Measurements from ENCODE around the gene NUDT1. TPM values are rescaled to one million over a fixed set of nuclear protein-coding genes. Genes with fewer than 3 reads are reported as not detected.

NUDT1 gene
- total RNA-seq, 1 donor from 2014 or later: 32.2 TPM

DNA sequence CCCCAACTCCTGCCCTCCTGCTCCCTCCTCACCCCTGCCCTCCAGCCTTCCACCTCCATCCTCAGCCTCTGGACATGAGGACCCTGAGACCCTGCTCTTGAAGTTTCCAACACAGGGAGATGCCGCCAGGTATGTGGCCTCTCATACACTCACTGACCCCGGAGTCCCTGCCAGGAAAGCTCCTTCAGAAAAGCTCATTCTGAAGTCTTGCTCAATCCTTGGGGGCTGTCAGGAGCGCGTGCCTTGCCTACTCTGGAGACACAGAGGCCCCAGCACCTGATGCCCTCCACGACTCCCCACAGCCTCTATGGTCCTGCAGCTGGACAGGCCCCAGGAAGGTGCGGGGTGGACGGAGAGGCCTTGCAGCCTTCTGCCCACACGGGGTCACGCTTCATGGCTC lies 11.0 kb downstream of the NUDT1 start:
- TF ChIP-seq, protein P1, sequence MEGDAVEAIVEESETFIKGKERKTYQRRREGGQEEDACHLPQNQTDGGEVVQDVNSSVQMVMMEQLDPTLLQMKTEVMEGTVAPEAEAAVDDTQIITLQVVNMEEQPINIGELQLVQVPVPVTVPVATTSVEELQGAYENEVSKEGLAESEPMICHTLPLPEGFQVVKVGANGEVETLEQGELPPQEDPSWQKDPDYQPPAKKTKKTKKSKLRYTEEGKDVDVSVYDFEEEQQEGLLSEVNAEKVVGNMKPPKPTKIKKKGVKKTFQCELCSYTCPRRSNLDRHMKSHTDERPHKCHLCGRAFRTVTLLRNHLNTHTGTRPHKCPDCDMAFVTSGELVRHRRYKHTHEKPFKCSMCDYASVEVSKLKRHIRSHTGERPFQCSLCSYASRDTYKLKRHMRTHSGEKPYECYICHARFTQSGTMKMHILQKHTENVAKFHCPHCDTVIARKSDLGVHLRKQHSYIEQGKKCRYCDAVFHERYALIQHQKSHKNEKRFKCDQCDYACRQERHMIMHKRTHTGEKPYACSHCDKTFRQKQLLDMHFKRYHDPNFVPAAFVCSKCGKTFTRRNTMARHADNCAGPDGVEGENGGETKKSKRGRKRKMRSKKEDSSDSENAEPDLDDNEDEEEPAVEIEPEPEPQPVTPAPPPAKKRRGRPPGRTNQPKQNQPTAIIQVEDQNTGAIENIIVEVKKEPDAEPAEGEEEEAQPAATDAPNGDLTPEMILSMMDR (conservative IDR thresholded peaks at IDR 0.05): no peak
- Mint-ChIP-seq H3K4me3 (no peak overlapping the region), H3K36me3 (peaks cover 6% of the 10 kb centered on the region), H3K9me3 (no peaks in the 10 kb centered on the region), H3K27ac (no peak overlapping the region), H3K4me1 (ENCODE audit: unreplicated experiment) (peaks cover 4% of the 10 kb centered on the region), H3K27me3 (no peaks in the 10 kb centered on the region)
- no peak for DNase-seq (ENCODE audit: extremely low spot score, unreplicated experiment)

DNA sequence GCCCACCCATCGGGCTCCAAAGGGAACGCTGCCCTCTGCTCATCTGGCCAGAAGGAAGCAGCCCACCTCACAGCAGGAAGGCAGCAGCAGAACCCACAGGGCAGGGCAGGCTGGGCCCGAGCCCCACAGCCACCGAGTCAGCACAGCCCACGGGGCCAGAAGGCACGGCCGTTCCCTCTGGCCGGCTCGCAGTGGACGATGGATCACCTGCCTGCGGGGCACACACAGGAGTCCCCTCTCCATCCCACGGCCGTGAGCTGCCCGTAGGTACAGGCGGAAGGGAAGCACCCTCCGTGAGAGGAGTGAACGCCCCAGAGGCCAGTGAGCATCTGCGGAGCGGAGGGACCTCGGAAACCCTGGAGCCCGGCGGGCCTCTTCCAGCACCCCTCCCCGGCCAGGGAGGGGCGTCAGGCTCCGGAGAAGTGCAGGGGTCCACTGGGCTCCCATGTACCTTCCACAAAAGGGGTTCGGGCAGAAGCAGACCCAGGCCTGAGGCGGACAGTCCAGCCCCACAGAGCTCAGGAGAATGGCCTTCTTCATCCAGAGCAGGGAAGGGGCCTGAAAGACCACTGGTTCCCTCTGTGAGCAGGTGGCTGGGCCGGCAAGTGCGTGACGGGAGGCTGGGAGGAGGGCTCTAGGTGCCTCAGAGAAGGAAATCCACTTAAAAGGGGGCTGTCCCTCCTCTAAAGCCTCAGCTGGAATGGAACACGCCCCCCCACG lies 11.7 kb downstream of the NUDT1 start:
- H3K27ac Mint-ChIP-seq: no peak overlapping the region

DNA sequence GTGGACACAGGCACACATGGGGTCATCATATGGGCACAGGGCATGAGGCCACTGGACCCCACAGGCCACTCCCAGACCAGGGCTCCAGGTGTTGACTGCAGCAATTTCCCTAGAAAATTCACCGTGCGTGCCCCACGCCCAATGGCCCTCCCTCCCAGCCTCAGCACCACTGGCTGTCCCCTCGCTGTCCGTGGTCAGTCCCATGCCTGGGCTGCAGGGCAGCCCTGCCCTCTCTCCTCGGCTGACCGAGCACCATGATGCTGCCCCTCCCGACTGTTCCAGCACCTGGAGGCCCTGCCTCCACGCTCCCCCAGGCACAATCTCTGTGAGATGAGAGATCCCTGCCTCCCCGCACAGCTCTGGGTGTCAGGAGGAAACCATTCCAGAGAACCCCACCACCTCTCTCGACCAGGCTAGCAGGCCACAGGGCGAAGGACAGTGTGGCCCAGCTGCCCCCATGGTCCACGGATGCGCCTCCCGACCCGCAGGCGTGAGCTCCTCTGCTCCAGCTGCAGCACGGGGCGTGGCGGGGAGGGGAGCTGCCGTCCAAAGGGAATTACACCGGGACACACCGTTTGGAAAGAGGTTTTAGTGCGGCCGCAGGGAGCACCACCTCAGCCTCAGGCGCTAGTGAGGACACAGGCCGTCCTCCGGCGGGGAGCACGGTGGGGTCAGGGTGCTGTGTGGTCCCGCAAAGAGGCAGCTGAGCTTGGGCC lies 12.6 kb downstream of the NUDT1 start:
- Mint-ChIP-seq H3K4me1 (ENCODE audit: unreplicated experiment) (no peaks in the 10 kb centered on the region), H3K27ac (no peak overlapping the region), H3K9me3 (no peaks in the 10 kb centered on the region), H3K27me3 (no peaks in the 10 kb centered on the region), H3K36me3 (peaks cover 3% of the 10 kb centered on the region), H3K4me3 (no peak overlapping the region)
- DNase-seq (ENCODE audit: extremely low spot score, unreplicated experiment): no peak
- TF ChIP-seq, protein P1 (conservative IDR thresholded peaks at IDR 0.05): no peak

More for the DNA sequence above, 11.7 kb downstream of the NUDT1 start:
- no peaks in the 10 kb centered on the region for H3K9me3 Mint-ChIP-seq
- no peaks in the 10 kb centered on the region for H3K27me3 Mint-ChIP-seq
- peaks cover 4% of the 10 kb centered on the region for H3K4me1 Mint-ChIP-seq (ENCODE audit: unreplicated experiment)
- TF ChIP-seq, protein P1 (conservative IDR thresholded peaks at IDR 0.05): no peak
- no peak for DNase-seq (ENCODE audit: extremely low spot score, unreplicated experiment)
- peaks cover 6% of the 10 kb centered on the region for H3K36me3 Mint-ChIP-seq
- H3K4me3 Mint-ChIP-seq: no peak overlapping the region

DNA sequence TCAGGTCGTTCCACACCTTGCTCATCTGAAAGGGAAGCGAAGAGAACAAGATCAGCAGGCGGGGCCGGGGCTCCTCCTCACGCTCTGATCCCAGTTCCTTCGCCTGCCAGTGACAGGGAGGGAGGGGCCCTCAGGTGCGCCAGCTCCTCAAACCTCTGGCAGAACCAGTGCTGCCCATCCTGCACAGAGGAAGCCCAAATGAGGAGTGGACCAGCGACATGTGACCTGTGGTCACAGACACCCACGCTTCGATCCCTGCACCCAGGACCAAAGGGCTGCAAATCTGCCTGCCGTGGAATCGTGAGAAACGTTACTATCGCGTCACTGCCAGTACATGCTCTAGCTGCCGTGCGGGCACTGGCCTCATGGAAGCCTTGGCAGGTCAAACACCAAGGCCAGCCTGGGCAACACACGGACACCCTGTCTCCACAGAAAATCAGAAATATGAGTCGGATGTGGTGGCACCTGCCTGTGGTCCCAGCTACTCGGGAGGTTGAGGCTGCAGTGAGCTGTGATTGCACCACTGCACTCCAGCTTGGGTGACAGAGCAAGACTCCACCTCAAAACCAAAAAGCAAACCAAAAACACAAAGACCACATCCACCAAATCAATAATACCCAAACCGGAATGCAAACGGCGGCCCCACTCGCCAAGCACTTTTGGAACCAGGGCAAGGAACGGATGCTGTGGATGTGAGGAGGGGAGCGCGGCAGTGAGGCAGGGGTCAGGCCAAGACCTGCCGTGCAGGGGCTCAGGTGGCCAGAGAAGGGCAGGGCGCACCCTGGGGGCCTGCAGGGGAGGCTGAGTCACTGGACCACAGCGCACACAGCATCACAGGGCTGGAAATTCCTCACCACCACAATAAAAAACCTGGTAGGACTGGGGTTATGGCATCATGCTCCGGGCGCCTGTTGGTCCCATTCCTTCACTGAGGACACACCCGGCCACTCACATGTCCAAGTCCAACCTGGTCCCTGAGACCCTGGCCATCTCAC lies 13.4 kb downstream of the NUDT1 start:
- no peak overlapping the region for H3K27ac Mint-ChIP-seq

More for the DNA sequence above, 13.4 kb downstream of the NUDT1 start:
- Mint-ChIP-seq H3K27me3 (no peaks in the 10 kb centered on the region), H3K36me3 (peaks cover 3% of the 10 kb centered on the region), H3K4me3 (no peak overlapping the region), H3K9me3 (no peaks in the 10 kb centered on the region), H3K4me1 (ENCODE audit: unreplicated experiment) (no peaks in the 10 kb centered on the region)
- no peak for DNase-seq (ENCODE audit: extremely low spot score, unreplicated experiment)
- TF ChIP-seq, protein P1 (conservative IDR thresholded peaks at IDR 0.05): no peak
